GM18526 (cell line): ENCODE measurements around the gene ASB7.

Source experiments
- POLR2A ChIP-seq: IDR thresholded peaks from 3 replicates; pipeline ENCODE4 v1.6.1; 2011; ENCODE audit not compliant: insufficient read length; ENCODE audit errors: extremely low read depth

The ASB7 gene

DNA sequence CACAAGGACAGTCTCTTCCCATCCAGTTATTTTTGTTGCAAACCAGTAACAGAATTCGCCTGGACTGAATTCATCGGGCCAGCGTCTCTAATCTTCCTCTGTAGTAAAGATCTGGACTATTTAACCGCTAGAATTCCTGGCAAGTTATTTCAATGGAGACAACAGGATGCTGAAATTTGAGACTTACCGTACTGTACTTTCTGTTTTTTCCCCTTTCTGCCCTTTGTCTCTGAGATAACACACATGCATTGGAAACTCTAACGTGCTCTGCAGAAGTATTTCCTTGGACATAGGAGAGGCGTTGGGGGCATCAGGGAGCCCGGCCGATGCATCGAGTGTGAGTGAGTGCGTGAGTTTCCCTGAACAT is 61.5 kb downstream of the ASB7 start:
- TF ChIP-seq POLR2A: no peak

DNA sequence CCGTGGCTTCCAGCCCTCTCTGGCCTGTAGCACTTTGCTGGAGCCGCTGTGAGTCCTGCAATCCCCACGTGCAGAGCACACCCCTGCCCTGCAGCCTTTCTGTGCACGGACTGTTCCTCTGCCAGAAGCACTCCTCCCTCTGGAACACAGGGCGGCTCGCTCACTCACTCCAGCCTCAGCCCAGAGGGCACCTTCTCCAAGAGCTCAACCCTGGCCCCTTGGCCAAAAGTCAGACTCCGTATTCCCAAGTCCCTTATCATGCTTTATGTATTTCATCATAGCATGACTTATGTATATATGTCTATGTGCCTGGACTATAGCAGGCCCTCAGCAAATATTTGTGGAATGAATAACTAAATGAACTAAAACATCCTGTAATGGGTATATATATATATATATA is 63.2 kb downstream of the ASB7 start:
- TF ChIP-seq POLR2A: no peak

DNA sequence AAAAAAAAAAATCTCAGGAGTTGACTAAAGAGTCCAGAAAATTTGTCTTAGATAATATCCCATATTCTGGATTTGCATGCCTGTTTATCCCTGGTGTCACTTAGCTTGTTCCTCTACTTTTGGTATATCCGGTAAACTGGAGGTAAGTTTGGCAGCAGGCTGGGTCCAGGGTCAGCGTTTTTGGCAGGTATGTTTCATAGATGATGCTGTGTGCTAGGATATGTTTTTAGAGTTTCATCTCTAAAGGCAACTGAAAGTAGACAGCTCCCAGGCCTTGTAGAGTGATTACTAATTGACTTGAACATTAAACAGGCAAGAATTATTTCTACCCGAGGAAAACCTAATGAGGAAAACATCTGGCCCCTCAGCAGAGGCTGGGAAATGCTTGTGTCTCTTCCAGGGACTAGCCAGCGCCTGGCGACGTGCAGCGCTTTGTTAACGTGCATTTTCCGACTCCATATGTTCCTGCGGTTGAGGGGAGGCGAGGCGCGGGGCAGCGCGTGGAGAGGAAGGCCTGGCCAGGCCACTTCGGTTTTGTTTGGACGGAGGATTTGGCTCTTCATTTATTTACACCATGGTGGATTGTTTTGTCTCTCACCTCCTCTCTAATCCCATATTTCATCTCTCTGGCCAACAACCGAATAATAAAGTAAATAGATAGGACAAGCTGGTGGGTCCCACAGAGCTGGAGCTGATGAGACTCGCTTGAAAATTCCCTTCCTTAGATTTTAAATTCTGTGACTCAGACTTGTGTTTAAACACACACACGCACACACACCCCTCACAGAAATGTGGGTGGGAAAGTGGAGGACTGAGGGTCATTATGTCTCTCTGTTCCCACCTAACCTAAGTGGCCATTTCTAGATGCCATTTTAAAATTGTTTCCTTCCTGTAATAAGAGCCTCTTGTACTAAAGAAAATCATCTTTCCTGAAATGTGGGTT is 65.3 kb downstream of the ASB7 start:
- TF ChIP-seq POLR2A: no peak

DNA sequence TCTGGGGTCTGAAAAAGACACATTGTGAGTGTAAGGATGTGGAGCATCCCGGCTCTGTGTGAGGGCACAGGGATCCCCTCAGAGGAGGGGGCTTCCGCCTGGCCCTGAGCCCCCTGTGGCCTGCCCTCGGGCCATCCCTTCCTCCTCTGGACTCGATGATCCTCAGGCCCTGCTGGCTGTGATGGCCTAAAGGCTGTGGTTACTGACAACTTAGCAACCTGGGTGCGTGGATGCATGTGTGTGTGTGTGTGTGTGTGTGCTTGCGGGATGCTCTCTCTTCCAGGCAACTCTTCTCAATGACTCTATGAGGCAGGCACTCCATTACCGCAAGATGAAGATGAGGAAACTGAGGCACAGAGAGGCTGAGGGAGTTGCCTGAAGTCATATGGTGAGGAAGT is 66.0 kb downstream of the ASB7 start:
- no peak for TF ChIP-seq POLR2A

DNA sequence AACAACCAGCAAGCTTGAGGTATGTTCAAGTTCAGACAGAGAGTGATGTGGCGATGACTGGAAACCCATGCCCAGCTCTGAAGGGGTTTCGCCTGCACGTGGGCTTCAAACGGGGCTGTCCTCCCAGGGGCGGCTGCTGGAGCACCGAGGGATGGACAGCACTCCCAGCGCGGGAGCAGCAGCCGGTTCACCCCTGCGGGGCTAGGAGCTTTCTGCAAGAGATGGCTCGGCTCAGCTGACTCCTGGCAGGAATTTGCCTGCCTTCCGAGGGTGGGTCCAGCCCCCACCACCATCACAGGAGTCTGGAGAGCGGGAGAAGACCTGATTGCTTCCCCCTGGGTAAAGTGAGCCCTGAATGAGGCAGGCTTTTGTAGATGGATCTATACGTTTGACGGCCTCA is 66.9 kb downstream of the ASB7 start:
- TF ChIP-seq POLR2A: no peak

DNA sequence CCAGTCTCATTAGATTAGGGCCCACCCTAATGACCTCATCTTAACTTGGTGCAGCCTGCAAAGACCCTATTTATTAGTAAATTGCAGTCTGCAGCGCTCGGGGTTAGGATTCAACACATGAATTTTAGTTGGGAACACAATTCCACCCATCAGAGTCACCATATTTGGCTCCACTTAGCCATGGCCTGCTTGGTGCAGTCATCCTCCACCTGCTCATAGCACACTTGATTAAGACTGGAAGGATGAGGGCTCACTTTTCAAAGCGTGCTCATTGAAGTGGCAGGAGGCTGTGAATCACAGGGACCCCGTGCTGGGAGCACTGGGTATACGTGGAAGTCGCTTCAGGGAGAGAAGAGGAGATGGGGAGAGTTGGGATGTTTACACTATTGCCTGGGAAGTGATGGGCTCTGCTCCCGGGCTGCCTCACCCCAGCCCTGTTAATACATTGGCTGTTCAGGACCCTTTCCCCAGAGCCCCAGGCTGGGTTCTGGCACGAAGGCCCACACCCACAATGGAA is 68.2 kb downstream of the ASB7 start:
- TF ChIP-seq POLR2A: no peak

DNA sequence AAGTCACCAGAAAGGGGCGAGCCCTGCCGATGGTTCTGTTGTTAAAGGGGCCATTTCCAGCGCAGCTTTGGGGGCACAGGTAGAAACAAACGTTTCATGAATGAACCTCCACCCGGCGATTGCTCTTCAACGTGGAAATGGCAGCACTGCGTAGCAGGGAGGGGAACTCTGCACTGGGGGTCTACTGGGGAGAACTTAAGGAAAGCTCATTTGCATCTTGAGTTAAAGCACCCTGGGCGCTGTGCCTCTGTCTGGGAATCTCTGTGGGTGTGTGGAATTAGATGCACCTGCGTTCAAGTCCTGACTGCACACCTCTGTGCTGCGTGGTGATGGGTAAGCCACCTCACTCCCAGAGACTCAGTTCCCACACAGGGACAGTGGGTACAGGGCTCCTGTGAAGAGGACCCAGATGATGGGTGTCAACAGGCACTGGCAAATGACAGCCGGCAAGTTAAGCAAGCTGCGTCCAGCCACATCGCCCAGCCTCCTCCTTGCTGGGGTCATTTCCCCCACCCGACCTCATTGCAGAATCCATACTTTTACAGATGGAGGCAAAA is 68.8 kb downstream of the ASB7 start:
- TF ChIP-seq POLR2A: no peak

DNA sequence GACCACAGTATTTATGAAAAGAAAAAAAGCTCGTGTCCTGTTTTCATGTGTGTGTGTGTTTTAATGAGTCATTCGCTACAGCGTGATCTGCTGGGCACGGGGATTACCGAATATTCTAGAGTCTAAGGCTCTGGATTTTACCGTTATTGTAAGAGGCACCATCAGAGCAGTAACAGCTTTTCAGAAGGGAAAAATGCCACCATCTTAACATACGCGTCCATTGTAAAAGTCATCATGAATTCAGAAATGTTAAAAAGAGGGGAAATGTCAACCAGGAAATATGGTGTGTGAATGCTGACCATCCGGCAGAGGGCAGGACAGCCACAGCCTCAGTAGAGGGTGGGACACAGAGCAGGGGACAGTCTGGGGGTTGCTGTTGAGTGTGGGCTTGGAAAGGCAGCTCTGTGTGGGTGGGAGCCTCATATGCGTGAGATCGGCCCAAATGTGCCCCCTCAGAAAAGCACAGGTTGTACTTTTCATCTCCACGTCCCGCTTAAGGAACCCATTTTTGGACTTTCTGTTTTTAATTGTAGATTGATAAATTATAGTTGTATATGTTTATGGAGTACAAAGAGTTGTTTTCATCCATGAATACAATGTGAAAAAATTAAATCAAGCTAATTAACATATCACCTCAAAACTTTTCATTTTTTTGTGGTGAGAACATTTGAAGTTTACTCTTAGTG is 69.6 kb downstream of the ASB7 start:
- no peak for TF ChIP-seq POLR2A

DNA sequence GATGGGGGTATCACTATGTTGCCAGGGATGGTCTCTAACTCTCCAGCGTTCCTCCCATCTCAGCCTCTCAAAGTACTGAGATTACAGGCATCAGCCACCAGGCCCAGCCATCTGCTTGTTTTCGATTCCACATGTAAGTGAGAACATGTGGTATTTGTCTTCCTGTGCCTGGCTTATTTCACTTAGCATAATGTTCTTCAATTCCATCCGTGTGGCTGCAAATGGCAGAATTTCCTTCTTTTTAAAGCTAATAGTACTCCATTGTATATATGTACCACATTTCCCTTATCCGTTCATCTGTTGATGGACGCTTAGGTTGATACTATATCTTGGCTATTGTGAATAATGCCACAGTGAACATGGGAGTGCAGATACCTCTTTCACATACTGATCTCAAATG is 70.6 kb downstream of the ASB7 start:
- TF ChIP-seq POLR2A: no peak

DNA sequence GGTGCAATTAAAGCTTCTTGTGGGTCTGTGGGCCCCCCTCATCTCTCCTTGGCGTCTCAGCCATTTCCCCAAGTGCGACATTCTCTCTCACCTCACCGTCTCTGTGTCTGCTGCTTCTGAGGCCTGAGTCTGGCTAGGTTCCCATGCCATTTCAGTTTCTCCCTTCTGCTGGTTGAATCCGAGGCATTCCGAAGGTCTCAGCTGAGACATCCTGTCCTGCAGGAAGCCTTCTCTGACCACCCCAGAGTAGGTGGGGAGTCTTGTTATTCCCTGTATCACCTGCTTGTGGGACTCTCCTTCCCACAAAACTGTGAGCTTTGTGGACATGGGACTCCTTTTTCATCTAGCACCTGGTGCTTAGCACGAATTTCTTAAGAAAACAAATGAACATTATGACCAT is 78.3 kb downstream of the ASB7 start:
- TF ChIP-seq POLR2A: no peak

DNA sequence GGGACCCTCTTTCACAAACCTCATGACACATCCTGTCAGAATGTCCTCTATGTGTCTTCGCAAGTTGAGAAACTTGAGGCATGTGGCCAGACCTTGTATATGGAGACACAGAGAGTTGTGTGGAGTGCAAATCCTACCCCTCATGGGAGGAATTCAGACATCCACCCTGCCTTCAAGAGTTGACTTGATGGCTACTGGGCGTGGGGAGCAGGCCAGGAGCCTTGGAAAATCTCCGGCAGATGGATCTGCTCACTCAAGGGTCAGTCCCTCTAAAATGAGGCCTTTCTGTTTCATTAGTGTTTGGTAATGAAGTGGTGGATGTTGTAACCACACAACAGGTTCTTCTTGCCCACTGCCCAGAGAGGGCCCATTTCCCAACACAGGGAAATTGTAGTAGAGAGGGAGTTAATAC is 79.0 kb downstream of the ASB7 start:
- no peak for TF ChIP-seq POLR2A

DNA sequence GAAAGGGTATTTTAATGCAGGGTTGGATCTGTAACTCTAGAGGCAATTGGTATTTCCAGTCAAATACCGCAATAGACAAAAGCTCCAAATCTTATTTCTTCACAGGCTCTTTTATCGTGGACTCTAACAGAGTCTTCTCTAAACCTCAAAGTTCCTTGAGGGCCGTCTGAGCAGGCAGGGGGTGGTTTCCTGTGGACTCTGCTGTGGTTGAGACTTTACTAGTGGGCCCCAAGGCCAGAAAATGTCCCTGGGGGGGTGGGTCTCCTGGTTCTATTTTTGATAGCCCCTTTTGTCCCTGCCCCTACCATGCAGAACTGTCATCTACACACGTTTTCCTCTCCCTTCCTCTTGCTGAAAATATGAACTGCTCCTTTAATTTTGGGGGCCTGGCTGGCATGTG is 80.1 kb downstream of the ASB7 start:
- TF ChIP-seq POLR2A: no peak

DNA sequence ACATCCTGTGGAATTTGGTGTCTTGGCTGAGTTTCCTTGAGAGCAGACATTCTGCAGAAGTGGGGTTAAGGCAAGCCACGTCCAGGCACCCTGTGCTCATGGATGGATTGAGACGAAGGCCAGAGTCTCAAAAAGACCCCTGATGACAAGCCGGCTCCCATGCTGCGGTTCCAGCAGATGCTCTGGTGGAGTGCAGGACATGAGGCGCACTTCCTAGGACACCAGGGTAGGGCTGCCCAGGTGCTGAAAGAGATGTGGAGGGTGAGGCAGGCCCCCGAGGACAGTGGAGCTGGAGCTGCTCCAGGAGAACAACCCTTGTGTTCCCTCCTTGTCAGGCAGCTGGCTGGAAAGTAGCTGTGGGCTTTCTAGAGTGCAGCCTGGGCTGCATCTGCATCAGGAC is 81.0 kb downstream of the ASB7 start:
- no peak for TF ChIP-seq POLR2A

DNA sequence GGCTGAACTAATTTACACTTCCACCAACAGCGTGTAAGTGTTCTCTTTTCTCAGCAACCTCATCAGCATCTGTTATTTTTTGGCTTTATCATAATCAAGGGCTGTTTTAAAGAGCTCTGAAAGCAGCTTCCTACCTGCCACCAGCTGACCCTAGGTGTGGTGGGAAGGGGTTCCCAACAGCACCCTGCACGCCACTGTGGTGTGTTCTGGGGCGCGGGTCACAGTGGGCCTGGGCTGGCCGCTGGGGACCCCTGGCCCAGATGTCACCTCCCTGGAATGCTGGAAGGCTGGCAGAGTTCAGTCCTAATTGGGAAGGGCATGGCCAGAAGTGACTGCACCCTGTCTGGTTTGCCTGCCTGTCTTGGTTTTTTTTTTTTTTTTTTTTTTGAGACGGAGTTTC is 82.2 kb downstream of the ASB7 start:
- no peak for TF ChIP-seq POLR2A

DNA sequence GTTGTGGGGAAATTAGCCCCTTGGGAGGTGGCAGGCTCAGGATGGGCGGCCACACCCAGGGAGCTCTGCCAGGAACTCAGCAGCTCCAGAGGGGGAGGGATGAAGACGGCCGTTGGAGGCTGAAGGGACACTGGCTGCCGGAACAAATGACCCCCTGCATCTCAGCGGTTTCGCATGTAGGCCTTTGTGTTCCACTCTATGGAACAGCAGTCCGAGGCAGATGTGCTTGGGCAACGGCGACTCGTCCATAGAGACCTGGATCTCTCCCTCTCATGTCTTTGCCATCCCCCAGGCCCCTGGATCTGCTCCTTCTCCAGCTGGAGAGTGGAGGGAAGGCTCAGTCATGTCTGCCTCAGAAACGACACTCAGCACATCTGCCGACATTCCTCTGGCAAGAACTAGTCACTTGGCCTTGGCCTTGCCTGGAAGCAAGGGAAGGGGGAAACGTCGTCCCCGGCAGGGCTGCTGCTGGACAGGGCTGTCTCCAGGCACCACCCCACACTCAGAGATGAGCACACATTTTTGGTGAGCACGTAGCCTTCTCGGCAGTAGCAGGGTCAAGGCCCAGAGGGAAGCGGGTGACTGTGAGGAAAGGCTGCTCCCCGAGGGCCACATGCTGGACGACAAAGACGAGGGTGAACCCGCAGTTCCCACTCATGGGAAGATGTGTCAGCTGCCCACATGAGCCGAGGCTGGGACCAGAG is 83.8 kb downstream of the ASB7 start:
- no peak for TF ChIP-seq POLR2A
